Measurements from ENCODE around the gene CNTRL. TPM values are rescaled to one million over a fixed set of nuclear protein-coding genes. Genes with fewer than 3 reads are reported as not detected.

The CNTRL gene
- total and polyA plus RNA-seq, 2 donors (not counting 1 experiment from before 2014, with no cell fraction given), result 3.8 to 6.8 TPM

- H3K9ac ChIP-seq (ENCODE audit: insufficient read depth, low read length), result no peak overlapping the region
- no peak overlapping the region for H3K27ac ChIP-seq (ENCODE audit: insufficient read depth, low read length)
- TF ChIP-seq EZH2 (IDR thresholded peaks at IDR 0.05; ENCODE audit: low read length, missing control alignments), result no peak
- no peak for TF ChIP-seq CTCF (conservative IDR thresholded peaks at IDR 0.05 in 1 of 2, IDR thresholded peaks at IDR 0.05 in 1 of 2; ENCODE audit: low read depth in 1 of 2, low read length in 2 of 2)
- DNase-seq (ENCODE audit: low read depth in 2 of 2), result no peak
- H3K9me3 ChIP-seq (ENCODE audit: control insufficient read depth, insufficient read depth, low read depth, low read length), result no peaks in the 10 kb centered on the region
- no peaks in the 10 kb centered on the region for H3K27me3 ChIP-seq (ENCODE audit: control insufficient read depth, insufficient read depth, low read length)
- H3K4me2 ChIP-seq (ENCODE audit: extremely low read depth, insufficient read depth, low read length), result no peak overlapping the region
- H4K20me1 ChIP-seq (ENCODE audit: control insufficient read depth, extremely low read depth, insufficient read depth, low read length), result no peaks in the 10 kb centered on the region
- H3K36me3 ChIP-seq (ENCODE audit: control insufficient read depth, insufficient read depth, low read length), result peaks cover 2% of the 10 kb centered on the region
- no peaks in the 10 kb centered on the region for H3K4me1 ChIP-seq (ENCODE audit: control insufficient read depth, extremely low read depth, insufficient read depth, low read length)
- no peak overlapping the region for H2AFZ ChIP-seq (ENCODE audit: low read length)
- no peak overlapping the region for H3K4me3 ChIP-seq (replicated peaks in 1 of 4; ENCODE audit: control extremely low read depth in 1 of 4, insufficient read depth in 1 of 4, low read depth in 3 of 4, low read length in 4 of 4)
- no peaks in the 10 kb centered on the region for H3K79me2 ChIP-seq (ENCODE audit: control insufficient read depth, insufficient read depth, low read length)
Measured at GRCh38 chr9:121157939-121158338, 83.2 kb downstream of the CNTRL start.

GRCh38 chr9:121160025-121160424, 85.3 kb downstream of the CNTRL start:
- H3K36me3 ChIP-seq (ENCODE audit: control insufficient read depth, insufficient read depth, low read length), result no peaks in the 10 kb centered on the region
- H3K9ac ChIP-seq (ENCODE audit: insufficient read depth, low read length), result no peak overlapping the region
- TF ChIP-seq CTCF (conservative IDR thresholded peaks at IDR 0.05 in 1 of 2, IDR thresholded peaks at IDR 0.05 in 1 of 2; ENCODE audit: low read depth in 1 of 2, low read length in 2 of 2), result no peak
- TF ChIP-seq EZH2 (IDR thresholded peaks at IDR 0.05; ENCODE audit: low read length, missing control alignments), result no peak
- H2AFZ ChIP-seq (ENCODE audit: low read length), result no peak overlapping the region
- H4K20me1 ChIP-seq (ENCODE audit: control insufficient read depth, extremely low read depth, insufficient read depth, low read length), result no peaks in the 10 kb centered on the region
- H3K9me3 ChIP-seq (ENCODE audit: control insufficient read depth, insufficient read depth, low read depth, low read length), result no peaks in the 10 kb centered on the region
- DNase-seq (ENCODE audit: low read depth in 2 of 2), result no peak
- H3K79me2 ChIP-seq (ENCODE audit: control insufficient read depth, insufficient read depth, low read length), result no peaks in the 10 kb centered on the region
- H3K4me1 ChIP-seq (ENCODE audit: control insufficient read depth, extremely low read depth, insufficient read depth, low read length), result no peaks in the 10 kb centered on the region
- H3K27me3 ChIP-seq (ENCODE audit: control insufficient read depth, insufficient read depth, low read length), result no peaks in the 10 kb centered on the region
- no peak overlapping the region for H3K4me3 ChIP-seq (replicated peaks in 1 of 4; ENCODE audit: control extremely low read depth in 1 of 4, insufficient read depth in 1 of 4, low read depth in 3 of 4, low read length in 4 of 4)
- H3K4me2 ChIP-seq (ENCODE audit: extremely low read depth, insufficient read depth, low read length), result no peak overlapping the region
- H3K27ac ChIP-seq (ENCODE audit: insufficient read depth, low read length), result no peak overlapping the region

GRCh38 chr9:121168052-121168451, 93.3 kb downstream of the CNTRL start:
- H2AFZ ChIP-seq (ENCODE audit: low read length), result no peak overlapping the region
- peaks cover 3% of the 10 kb centered on the region for H3K36me3 ChIP-seq (ENCODE audit: control insufficient read depth, insufficient read depth, low read length)
- H3K9ac ChIP-seq (ENCODE audit: insufficient read depth, low read length), result no peak overlapping the region
- no peaks in the 10 kb centered on the region for H3K9me3 ChIP-seq (ENCODE audit: control insufficient read depth, insufficient read depth, low read depth, low read length)
- H3K27me3 ChIP-seq (ENCODE audit: control insufficient read depth, insufficient read depth, low read length), result no peaks in the 10 kb centered on the region
- H4K20me1 ChIP-seq (ENCODE audit: control insufficient read depth, extremely low read depth, insufficient read depth, low read length), result no peaks in the 10 kb centered on the region
- H3K4me2 ChIP-seq (ENCODE audit: extremely low read depth, insufficient read depth, low read length), result no peak overlapping the region
- H3K4me1 ChIP-seq (ENCODE audit: control insufficient read depth, extremely low read depth, insufficient read depth, low read length), result no peaks in the 10 kb centered on the region
- H3K27ac ChIP-seq (ENCODE audit: insufficient read depth, low read length), result no peak overlapping the region
- TF ChIP-seq EZH2 (IDR thresholded peaks at IDR 0.05; ENCODE audit: low read length, missing control alignments) (no peak), CTCF (conservative IDR thresholded peaks at IDR 0.05 in 1 of 2, IDR thresholded peaks at IDR 0.05 in 1 of 2; ENCODE audit: low read depth in 1 of 2, low read length in 2 of 2) (no peak)
- DNase-seq (ENCODE audit: low read depth in 2 of 2), result no peak
- no peak overlapping the region for H3K4me3 ChIP-seq (replicated peaks in 1 of 4; ENCODE audit: control extremely low read depth in 1 of 4, insufficient read depth in 1 of 4, low read depth in 3 of 4, low read length in 4 of 4)
- H3K79me2 ChIP-seq (ENCODE audit: control insufficient read depth, insufficient read depth, low read length), result no peaks in the 10 kb centered on the region
